CD14-positive monocyte (primary cell): ENCODE results near the gene PDCD11. TPM values are rescaled to one million over a fixed set of nuclear protein-coding genes. Genes with fewer than 3 reads are reported as not detected.
A peak's percentile ranks its signal among the peaks of the same experiment; 100 is the strongest.

Experiments used
- DNase-seq, 3 donors: peaks; one replicate each; pipeline ENCODE4 v3.0.0-alpha.2; 2011 to 2022
- H2AFZ ChIP-seq: 2 replicates; pipeline ENCODE4 v1.6.0; 2012; ENCODE audit warnings: mild to moderate bottlenecking, low read depth, low read length, inconsistent platforms; ENCODE audit not compliant: insufficient read depth, poor library complexity, severe bottlenecking
- H3K27ac ChIP-seq, 2 donors: 1 replicate in 1 of 2; 2 replicates in 1 of 2; pipeline ENCODE4 v1.5.1; 2012 to 2013; ENCODE audit warnings: low read length in 2 of 2, control low read depth in 1 of 2, inconsistent platforms in 1 of 2, low read depth in 1 of 2, mild to moderate bottlenecking in 1 of 2
- H3K27me3 ChIP-seq, 2 donors: one replicate each; pipeline versions ENCODE4 v1.6.0 to v1.6.1; 2011 to 2013; ENCODE audit warnings: low read length in 2 of 2; ENCODE audit not compliant: control insufficient read depth in 2 of 2, insufficient read depth in 2 of 2
- H3K36me3 ChIP-seq, 2 donors: replicated peaks in 1 of 2; 1 replicate in 1 of 2; 2 replicates in 1 of 2; pipeline versions ENCODE4 v1.5.1 to v1.6.1; 2012 to 2013; ENCODE audit warnings: low read length in 2 of 2, control low read depth in 1 of 2, inconsistent platforms in 1 of 2, mild to moderate bottlenecking in 1 of 2; ENCODE audit not compliant: insufficient read depth in 2 of 2, control insufficient read depth in 1 of 2
- H3K4me1 ChIP-seq, 2 donors: 1 replicate in 1 of 2; 2 replicates in 1 of 2; pipeline versions ENCODE4 v1.5.1 to v1.6.1; 2012 to 2013; ENCODE audit warnings: low read length in 2 of 2, control low read depth in 1 of 2, inconsistent platforms in 1 of 2, mild to moderate bottlenecking in 1 of 2, moderate library complexity in 1 of 2; ENCODE audit not compliant: insufficient read depth in 2 of 2, control insufficient read depth in 1 of 2
- H3K4me2 ChIP-seq: replicated peaks from 2 replicates; pipeline ENCODE3; 2012; ENCODE audit warnings: low read length, moderate library complexity, mild to moderate bottlenecking; ENCODE audit not compliant: poor library complexity, severe bottlenecking; ENCODE audit errors: extremely low read depth
- H3K4me3 ChIP-seq, 3 experiments: fragments of 200-600 bp in 1 of 3; sonication (generic) in 1 of 3; replicated peaks in 1 of 3; 1 replicate in 2 of 3; 2 replicates in 1 of 3; pipeline ENCODE4 v1.5.1; 2011 to 2013; ENCODE audit warnings: low read length in 3 of 3, mild to moderate bottlenecking in 3 of 3, control low read depth in 2 of 3, low read depth in 2 of 3, inconsistent platforms in 1 of 3, moderate library complexity in 1 of 3
- H3K79me2 ChIP-seq: 2 replicates; pipeline ENCODE4 v1.6.0; 2012; ENCODE audit warnings: mild to moderate bottlenecking, control low read depth, inconsistent platforms, low read length, moderate library complexity; ENCODE audit not compliant: insufficient read depth
- H3K9ac ChIP-seq: 2 replicates; pipeline ENCODE4 v1.6.0; 2017; ENCODE audit warnings: low read length, mild to moderate bottlenecking; ENCODE audit not compliant: insufficient read depth, poor library complexity, severe bottlenecking
- H3K9me3 ChIP-seq, 2 donors: replicated peaks in 1 of 2; 1 replicate in 1 of 2; 2 replicates in 1 of 2; pipeline versions ENCODE4 v1.5.1 to v1.6.1; 2012 to 2013; ENCODE audit warnings: low read length in 2 of 2, control low read depth in 1 of 2; ENCODE audit not compliant: control insufficient read depth in 1 of 2, insufficient read depth in 1 of 2
- H4K20me1 ChIP-seq: 2 replicates; pipeline ENCODE4 v1.6.0; 2012; ENCODE audit warnings: mild to moderate bottlenecking, low read length, control low read depth, moderate library complexity; ENCODE audit not compliant: insufficient read depth
- H3K27ac Mint-ChIP-seq, 7 donors: one replicate each; pipeline ENCODE4 v1.8.0; 2020; ENCODE audit warnings: mild to moderate bottlenecking in 7 of 7, mixed read lengths in 7 of 7, moderate library complexity in 6 of 7, inconsistent platforms in 2 of 7
- H3K27me3 Mint-ChIP-seq, 3 donors: one replicate each; pipeline ENCODE4 v1.8.0; 2021 to 2022; ENCODE audit warnings: low read depth in 3 of 3, mild to moderate bottlenecking in 3 of 3, mixed read lengths in 3 of 3, moderate library complexity in 3 of 3, inconsistent platforms in 1 of 3
- H3K36me3 Mint-ChIP-seq, 2 donors: one replicate each; pipeline ENCODE4 v1.8.0; 2020; ENCODE audit warnings: mixed read lengths in 2 of 2, inconsistent platforms in 1 of 2, mild to moderate bottlenecking in 1 of 2
- H3K4me1 Mint-ChIP-seq: one replicate; pipeline ENCODE4 v1.8.0; 2020; ENCODE audit warnings: mild to moderate bottlenecking, mixed read lengths
- H3K4me3 Mint-ChIP-seq, 2 donors: one replicate each; pipeline ENCODE4 v1.8.0; 2020; ENCODE audit warnings: mild to moderate bottlenecking in 2 of 2, mixed read lengths in 2 of 2, moderate library complexity in 1 of 2
- H3K9me3 Mint-ChIP-seq, 7 donors: one replicate each; pipeline ENCODE4 v1.8.0; 2020 to 2022; ENCODE audit warnings: mixed read lengths in 7 of 7, mild to moderate bottlenecking in 6 of 7, moderate library complexity in 6 of 7, inconsistent platforms in 2 of 7
- CTCF ChIP-seq: fragments of 200-600 bp; IDR thresholded peaks from one replicate; pipeline ENCODE4 v1.8.0; 2022; ENCODE audit warnings: antibody characterized with exemption, mild to moderate bottlenecking
- WGBS: methylation state at CpG from one replicate; pipeline ENCODE4 v1.1.5; 2013; ENCODE audit warnings: missing lambda C conversion rate; ENCODE audit not compliant: insufficient coverage; 5-methylcytosine and 5-hydroxymethylcytosine counted together
- intact Hi-C, 2 donors: fragments of 100-400 bp; cut with micrococcal nuclease; formaldehyde crosslinking; loops; one replicate each; pipeline versions ENCODE4 v1.15.0 to v1.15.1; 2023
- polyA plus RNA-seq, 3 donors: library from polyadenylated mRNA; depleted of rRNA in 1 of 3; unstranded in 2 of 3; stranded (reverse) in 1 of 3; fragments of 300-500 nt in 2 of 3; fragments of >200 nt in 1 of 3; fragmentation: Illumina TruSeq in 2 of 3; gene quantifications; 1 replicate in 2 of 3; 2 replicates in 1 of 3; pipeline ENCODE4 v1.2.3, GENCODE V29; 2012 to 2021

The PDCD11 gene
- polyA plus RNA-seq, 3 donors, result 2.9 to 9.7 (median 3.3) TPM

DNA sequence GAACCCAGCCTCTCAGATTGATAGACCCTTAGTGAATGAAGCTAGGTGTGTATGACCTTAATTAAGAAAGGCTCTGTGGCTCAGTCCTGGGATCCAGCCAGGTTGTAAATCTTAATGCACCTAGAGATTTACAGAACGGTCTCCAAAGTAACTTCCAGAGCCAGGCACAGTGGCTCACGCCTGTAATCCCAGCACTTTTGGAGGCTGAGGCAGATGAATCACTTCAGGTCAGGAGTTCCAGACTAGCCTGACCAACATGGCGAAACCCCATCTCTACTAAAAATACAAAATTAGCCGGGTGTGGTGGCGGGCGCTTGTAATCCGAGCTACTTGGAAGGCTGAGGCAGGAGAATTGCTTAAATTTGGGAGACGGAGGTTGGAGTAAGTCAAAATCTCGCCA, 31.4 kb downstream of the PDCD11 start:
- Mint-ChIP-seq H3K36me3 (peaks cover 78 to 98% of the 10 kb centered on the region in 2 donors), H3K27ac (no peak overlapping the region), H3K4me1 (no peaks in the 10 kb centered on the region), H3K4me3 (no peak overlapping the region), H3K9me3 (peaks cover 0 to 2% (median 0%) of the 10 kb centered on the region in 7 donors), H3K27me3 (no peaks in the 10 kb centered on the region)
- 93% methylated on average over 3 of the region's 9 CpGs for WGBS
- H3K4me1 ChIP-seq, result no peaks in the 10 kb centered on the region
- H3K4me2 ChIP-seq, result no peak overlapping the region
- H3K36me3 ChIP-seq, result peaks cover 69 to 98% of the 10 kb centered on the region in 2 donors
- no peak overlapping the region for H3K9ac ChIP-seq
- no peak overlapping the region for H2AFZ ChIP-seq
- no peaks in the 10 kb centered on the region for H3K27me3 ChIP-seq
- no peak for TF ChIP-seq CTCF
- H4K20me1 ChIP-seq, result no peaks in the 10 kb centered on the region
- H3K27ac ChIP-seq, result no peak overlapping the region
- DNase-seq, result no peak
- intact Hi-C loops, result no loop called here
- H3K4me3 ChIP-seq, result no peak overlapping the region
- H3K79me2 ChIP-seq, result no peaks in the 10 kb centered on the region
- no peaks in the 10 kb centered on the region for H3K9me3 ChIP-seq

- Histone ChIP-seq H3K4me1 (peaks cover 6 to 8% of the 10 kb centered on the region in 2 donors), H4K20me1 (no peaks in the 10 kb centered on the region), H3K4me2 (no peak overlapping the region), H3K9me3 (no peaks in the 10 kb centered on the region), H3K4me3 (no peak overlapping the region), H3K27ac (no peak overlapping the region), H3K36me3 (peaks cover 62 to 95% of the 10 kb centered on the region in 2 donors), H3K79me2 (no peaks in the 10 kb centered on the region), H3K27me3 (no peaks in the 10 kb centered on the region), H3K9ac (no peak overlapping the region), H2AFZ (no peak overlapping the region)
- no peak for TF ChIP-seq CTCF
- DNase-seq, result no peak
- intact Hi-C loops, result no loop called here
- no peak overlapping the region for H3K4me3 Mint-ChIP-seq
- peaks cover 8% of the 10 kb centered on the region for H3K4me1 Mint-ChIP-seq
- H3K9me3 Mint-ChIP-seq, result peaks cover 0 to 2% (median 0%) of the 10 kb centered on the region in 7 donors
- no peaks in the 10 kb centered on the region for H3K27me3 Mint-ChIP-seq
- H3K27ac Mint-ChIP-seq, result peak overlapping the region in 1 of 7 donors; percentile 51
- WGBS, result 52% methylated on average over 3 of the region's 5 CpGs
- peaks cover 74 to 95% of the 10 kb centered on the region in 2 donors for H3K36me3 Mint-ChIP-seq
Measured at GRCh38 chr10:103428989-103429643, 32.7 kb downstream of the PDCD11 start.
